ENCODE measurements around the gene DYNC2H1.
"Not testable (repeated sequence)": the region's sequence is repeated elsewhere in the genome, so short reads cannot be mapped to it uniquely, and the experiment has no call there.

The DYNC2H1 gene

DNA sequence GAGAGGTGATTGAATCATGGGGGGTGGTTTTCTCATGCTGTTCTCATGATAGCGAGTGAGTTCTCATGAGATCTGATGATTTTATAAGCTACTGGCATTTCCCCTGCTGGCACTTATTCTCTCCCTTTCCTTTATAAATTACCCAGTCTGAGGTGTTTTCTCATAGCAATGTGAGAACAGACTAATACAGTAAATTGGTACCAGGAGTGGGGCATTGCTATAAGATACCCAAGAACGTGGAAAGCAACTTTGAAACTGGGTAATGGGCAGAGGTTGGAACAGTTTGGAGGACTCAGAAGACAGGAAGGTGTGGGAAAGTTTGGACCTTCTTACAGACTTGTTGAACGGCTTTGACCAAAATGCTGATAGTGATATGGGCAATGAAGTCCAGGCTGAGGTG is 265.0 kb downstream of the DYNC2H1 start:
- not testable (repeated sequence) for DNase-seq

DNA sequence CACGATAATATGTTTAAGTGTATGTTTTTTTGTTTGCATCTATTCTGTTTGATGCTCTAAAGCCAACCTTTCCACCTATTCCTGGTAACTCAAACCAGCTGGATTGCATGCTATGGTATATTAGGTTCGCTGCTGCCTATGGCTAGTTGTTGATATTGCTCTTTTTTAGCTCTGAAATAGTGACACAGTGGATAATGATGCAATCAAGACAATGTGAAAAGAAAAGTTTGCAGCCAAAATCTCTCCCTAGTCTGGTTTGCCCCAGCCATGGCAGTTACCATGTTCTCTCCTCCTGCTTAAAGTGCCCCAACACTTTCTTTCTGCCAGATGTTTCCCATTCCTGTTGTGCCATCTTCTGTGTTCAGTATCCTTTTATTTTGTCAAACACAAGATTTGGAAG is 269.7 kb downstream of the DYNC2H1 start:
- DNase-seq, result no peak

DNA sequence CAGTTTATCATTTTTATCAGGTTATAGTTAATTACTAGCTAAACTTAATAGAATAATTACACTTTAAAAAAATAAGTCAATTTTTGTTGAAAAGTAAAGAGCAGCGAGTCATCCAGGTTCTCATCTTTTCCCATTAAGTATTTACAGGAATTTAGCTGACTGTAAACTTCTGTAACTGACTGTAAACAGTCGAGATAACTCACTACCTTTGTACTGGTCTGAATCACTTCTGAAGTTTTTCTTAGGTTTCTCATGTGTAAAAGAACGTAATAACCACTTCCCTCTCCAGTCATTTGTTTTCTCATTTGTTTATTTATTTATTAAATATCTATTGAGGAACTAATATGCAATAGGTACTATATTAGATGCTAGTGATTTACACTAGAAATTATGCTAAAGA is 270.8 kb downstream of the DYNC2H1 start:
- no peak for DNase-seq

DNA sequence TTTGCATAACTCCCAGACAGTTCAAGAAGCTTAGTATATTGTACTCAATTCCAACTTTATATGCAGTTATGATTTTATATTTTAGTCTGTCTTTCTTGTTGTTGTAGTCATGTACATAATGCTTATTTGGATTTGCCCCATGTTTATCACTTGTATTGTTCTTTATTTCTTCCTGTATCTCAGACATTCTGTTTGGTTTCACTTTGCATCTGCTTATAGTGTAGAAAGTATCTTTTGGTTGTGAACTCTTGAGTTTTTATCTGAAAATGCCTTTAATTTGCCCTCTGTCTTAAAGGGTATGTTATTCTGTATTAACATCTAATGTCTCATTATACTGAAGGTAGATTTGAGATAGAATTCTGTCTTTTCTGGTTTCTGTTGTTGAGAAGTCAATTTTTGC is 275.4 kb downstream of the DYNC2H1 start:
- DNase-seq, result no peak

DNA sequence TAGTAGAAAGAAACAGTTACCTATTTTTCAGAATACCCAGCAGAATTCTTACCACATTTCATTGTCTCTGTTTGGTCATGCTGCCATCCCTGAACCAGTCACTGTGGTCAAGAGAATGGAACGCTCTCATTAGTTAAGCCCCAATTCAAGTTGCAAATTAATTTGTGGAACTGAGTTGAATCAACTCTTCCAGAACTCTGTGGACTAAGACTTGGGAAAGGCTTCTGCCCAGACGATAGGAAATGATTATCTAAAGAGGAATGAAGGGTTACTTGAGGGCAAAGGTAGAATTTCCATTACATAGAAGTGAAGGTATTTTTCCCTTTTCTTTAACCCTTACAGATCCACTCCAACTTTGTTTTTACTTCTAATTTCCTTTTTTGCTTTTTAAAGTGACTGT is 286.4 kb downstream of the DYNC2H1 start:
- no peak for DNase-seq

DNA sequence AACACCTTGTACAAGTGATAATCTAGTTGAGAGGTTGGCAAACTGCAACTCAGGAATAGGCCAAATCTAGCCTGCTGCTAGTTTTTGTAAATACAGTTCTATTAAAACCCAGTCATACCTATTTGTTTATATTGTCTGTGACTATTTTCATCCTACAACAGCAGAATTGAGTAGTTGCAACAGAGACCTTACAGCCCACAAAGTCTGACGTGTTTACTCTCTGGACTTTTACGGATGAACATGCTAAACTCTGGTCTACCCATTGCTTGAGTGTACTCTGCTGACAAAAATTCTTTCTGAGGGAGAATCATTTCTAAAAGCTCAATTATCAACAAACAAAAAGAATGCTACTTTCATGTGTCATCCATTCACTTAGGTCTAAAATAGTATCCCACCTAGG is 287.0 kb downstream of the DYNC2H1 start:
- DNase-seq, result no peak

DNA sequence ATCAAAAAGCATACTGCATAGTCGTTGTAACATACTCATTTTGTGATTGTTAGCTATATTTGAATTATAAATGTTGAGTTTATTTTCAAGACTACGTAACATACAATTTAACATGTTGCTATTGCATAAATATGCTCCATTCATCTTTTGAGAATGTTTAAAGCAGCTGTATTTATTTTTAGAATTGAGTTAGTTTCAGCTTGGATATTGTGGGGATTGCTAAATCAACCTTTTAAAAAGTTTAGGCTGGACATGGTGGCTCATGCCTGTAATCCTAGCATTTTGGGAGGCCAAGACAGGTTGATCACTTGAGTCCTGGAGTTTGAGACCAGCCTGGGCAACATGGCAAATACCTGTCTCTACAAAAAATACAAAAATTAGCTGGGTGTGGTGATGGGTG is 288.1 kb downstream of the DYNC2H1 start:
- DNase-seq, result no peak

DNA sequence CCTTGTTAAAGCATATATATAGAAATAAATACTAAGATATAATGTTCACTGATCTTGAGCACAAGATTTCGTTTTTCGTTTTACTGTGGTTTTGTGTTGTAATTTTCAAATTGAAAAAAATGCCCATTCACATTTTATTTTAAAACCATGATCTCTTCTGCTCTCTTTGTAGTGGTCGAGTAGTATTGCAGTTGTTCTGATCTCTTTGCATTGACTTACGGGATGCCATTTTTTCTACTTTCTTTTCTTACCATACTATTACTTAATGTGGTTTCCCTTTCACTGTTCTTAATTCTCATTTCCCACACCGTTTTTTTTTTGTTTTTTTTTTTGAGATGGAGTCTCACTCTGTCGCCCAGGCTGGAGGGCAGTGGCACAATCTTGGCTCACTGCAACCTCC is 289.6 kb downstream of the DYNC2H1 start:
- DNase-seq, result no peak

DNA sequence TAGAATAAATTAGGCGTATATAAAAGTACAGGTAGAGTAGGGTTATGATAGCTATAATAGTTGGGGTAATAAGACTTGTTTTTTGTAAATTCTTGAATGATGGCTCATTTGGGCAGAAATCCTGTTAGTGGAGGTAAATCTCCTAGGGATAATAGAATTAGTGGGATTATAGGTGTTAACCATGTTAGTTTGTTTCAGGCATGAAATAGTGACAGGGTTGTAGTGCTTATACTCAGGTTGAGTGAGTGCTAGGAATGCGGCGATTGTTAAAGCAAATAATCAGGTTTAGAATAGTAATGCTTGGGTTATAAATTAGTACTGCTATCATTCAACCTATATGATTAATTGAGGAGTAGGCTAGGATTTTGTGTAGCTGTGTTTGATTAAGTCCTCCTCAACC is 297.1 kb downstream of the DYNC2H1 start:
- DNase-seq, result no peak

DNA sequence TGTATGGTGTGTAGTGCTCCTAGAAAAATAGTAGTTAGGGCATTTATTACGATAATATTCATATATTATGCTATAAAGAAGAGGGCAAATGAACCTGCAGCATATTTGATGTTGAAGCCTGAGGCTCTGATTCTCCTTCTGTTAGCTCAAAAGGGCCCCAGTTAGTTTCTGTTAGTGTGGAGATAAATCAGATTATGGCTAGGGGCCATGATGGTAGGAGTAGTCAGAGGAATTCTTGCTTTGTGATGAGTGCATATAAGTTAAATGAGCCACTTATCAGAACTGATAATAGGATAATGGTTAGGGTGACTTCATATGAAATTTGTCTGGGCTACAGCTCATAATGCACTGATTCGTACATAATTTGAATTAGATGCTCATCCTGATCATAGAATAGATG is 298.4 kb downstream of the DYNC2H1 start:
- DNase-seq, result no peak

DNA sequence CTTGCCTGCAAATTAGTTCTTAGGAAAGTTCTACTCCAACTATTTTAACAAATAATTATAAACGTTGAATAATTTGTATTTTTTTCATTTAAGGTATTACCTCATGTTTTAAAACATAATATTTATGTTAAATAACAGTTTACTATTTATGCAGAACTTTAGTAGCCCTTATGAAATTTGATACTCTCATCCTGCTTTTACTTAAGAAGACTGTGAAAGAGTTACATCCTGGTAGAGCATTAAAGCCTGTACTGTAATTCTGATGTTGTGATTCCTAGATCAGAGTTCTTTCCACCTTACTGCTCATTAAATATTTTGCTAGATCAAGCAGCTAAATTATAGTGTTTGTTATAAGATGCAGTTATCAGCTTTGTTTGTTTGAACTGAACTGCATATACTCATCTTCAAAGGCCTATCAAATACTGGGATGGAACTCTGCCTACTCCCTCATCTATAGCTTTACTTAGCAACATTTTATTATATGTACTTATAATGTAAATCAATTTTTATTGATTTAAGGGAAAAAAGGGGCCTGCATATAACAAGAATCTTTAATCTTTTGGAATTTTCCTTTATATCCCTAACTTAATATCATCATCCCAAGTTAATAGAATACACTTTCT is 304.2 kb downstream of the DYNC2H1 start:
- DNase-seq, result no peak

DNA sequence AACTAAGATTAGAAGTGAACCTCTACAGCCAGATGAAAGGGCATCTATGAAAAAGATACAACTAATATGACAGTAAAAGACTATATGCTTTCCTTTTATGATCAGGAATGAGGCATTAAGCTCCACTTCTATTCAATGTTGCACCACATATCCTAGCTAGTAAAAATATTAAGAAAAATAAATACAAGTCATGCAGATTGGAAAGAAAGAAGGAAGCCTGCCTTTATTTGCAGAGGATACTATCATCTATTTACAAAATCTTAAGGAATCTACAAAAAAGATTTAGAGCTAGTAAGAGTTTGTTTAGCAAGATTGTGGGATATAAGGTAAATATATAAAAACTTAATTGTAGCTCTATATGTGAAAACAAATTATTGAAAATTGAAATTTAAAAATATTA is 308.8 kb downstream of the DYNC2H1 start:
- DNase-seq, result no peak

DNA sequence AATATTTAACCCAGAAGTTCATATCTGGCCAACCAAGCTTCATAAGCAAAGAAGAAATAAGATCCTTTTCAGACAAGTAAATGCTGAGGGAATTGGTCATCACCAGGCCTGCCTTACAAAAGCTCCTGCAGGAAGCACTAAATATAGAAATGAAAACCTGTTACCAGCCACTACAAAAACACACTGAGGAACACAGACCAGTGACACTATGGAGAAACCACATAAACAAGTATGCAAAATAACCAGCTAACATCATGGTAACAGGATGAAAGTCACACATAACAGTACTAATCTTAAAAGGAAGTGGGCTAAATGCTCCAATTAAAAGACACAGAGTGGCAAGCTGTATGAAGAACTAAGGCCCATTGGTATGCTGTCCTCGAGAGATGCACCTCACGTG is 311.4 kb downstream of the DYNC2H1 start:
- DNase-seq, result no peak

DNA sequence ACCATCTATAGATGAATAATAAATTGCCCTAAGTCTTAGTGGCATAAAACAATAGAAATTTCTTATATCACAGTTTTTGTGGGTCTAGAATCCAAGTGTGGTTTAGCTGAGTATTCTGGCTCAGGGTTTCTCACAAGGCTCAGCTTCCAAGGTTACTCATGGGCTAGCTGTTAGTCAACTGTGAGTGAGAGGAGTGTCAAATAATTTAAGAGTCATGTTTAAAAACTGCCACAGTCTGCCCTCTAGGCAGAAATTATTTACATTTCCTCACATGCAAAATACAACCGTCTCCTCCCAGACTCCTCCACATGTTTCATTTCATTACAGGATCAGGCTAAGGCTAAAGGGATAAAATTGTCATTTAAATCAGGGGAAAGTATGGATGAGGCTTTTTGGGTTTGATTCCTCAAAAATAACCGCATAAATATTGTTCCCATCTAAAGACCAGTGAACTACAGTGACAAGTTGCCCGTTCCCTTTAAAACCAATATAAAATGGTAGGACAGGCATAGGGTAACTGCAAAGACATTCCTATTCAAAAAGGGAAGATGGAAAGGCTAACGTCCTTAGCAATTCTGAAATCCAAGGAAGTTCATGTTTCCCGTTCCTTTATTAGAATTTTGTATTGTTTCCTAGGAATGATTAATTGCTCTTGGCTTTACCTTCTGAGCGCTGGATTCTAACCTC is 324.3 kb downstream of the DYNC2H1 start:
- DNase-seq, result no peak

DNA sequence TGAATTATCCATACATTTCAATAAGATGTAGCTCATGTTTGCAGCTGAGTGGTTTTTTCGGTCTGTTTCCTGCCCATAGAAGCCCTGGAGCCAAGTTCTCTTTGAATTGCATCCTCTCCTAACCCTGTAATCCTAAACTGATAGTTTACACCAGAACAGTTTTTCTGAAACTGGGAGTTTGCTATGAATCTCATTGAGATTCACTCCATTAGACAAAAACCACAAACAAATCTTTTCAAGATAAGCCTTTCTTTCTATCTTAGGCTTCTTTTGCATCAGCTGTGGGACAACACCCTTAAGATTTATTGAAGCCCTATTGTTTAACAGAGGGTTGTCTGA is 324.8 kb downstream of the DYNC2H1 start:
- no peak for DNase-seq

DNA sequence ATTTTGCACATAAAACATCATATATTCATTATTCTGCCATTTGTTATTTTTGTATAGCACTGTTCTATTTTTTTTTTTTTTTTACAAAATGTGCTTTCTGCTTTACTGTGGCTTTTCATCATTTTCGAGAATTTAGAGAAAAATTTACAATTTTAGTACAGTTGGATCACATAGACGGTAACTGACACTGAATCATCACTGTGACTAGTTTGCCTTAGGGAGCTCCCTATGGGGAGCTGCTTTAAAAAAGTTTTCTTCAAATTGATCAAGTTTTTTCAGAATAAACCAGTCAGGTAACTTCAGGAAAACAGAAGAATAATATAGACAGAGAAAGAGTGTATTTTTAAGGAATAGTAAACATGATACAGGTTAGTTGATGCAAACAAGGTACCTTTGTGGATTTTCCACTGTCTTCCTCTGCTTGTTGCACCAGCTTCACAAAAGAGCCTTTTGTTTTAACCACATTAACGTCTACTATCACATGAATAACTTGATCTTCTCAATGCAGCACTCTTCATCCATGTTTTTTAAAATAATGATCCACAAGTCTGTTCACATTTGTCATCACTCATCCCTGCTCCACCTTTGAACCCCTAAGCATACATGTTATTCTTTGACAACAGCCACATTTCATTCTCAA is 327.0 kb downstream of the DYNC2H1 start:
- DNase-seq, result no peak

DNA sequence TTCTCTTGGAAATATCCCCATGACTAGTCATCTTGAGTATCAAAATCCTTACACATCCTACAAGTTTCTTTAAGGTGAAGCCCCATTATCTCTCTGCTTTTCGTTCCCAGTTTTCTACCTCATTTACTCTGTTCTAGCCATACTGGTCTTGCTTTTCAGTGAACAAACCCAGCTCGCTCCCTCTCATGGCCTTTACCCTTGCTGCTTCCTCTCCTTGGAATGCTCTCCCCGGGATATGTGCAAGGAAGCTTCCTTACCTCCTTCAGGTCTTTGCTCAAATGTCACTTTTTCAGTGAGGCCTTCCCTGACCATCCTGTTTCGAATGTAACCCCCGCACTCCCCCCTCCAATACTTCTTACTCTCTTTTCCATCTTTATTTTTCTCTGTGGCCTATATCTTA is 331.8 kb downstream of the DYNC2H1 start:
- no peak for DNase-seq

DNA sequence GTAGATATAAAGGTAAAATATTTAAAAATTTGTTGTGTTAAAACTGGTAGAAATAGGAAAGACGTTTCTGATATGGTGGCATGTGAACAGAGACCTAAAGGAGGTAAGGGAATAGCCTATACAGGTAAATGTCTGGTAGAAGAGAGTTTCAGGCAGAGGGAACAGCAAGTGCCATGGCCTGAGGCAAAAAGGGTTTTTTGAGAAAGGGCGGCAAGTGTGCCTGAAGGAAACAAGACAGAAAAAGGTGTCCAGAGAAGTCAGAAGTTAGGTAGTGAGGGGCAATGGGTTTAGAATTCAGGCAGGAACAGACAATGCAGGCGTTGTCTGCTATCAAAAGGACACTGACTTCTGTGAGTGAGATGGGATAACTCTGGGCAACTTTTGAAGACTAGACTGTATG is 339.7 kb downstream of the DYNC2H1 start:
- DNase-seq, result no peak

DNA sequence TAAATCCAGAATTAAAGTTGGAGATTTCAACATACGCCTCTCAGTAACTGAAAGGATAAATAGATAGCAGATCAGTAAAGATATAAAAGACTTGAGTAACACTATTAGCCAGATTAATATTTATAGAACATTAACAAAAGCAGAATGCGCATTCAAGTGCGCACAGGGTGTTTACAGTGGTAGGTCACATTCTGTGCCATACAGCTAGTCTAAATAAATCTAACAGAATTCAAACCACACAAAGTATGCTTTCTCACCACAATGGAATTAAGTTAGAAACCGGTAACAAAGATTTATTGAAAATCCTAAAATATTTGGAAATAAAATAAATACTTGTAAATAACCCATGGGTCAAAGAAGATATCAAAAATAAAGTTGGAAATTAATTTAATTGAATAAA is 341.0 kb downstream of the DYNC2H1 start:
- DNase-seq, result no peak

DNA sequence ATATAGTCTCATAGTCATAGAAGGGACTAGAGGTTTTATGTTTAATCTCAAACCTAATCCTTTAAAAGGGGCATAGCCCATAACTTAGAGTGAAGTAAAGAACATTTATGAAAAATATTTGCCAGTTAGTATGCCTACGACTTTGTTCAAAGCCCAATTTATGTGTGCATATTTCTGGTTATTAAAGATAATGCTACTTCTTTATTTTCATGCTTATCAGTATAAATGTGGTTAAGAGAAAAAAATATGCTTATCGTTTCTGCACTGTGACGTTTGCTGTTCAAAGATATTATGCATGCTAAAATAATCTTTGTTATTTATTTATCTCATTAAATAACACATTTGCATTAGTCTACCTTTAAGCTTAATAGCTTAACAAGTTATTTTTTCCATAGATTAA is 343.9 kb downstream of the DYNC2H1 start:
- no peak for DNase-seq

DNA sequence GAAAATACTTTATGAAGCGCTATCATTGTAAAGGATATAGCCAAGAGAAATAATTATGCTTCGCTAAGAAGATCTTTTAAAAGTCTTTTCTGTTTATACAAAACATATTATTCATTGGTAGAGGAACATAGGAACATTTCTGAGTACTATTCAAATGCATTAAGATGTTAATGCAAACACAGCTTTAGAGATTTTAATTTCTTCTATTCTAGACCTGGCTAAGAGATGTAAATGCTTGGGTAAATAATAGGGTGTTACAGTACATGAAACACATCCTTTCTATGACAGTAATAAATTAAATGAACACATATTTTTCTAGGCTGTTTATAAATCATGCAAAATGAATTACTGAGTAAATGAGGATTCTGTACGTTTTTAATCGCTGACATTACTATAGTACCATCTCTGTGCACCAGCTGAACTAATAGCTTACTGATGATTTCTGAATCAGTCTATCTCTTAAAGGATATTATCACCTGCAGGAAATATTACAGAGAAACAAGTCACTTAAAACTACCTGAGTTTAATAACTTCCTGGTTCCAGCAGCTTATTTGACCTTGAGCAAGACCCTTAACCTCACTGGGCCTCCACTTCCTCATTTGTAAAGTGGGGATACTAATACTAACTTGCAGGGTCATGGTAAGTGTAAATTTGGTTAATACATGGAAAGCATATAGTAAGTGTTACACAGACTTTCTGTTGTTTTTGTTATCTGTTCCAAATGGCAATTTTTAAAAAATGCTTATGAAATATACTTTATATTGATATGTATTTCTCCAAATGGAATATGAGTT is 344.9 kb downstream of the DYNC2H1 start:
- DNase-seq, result no peak

DNA sequence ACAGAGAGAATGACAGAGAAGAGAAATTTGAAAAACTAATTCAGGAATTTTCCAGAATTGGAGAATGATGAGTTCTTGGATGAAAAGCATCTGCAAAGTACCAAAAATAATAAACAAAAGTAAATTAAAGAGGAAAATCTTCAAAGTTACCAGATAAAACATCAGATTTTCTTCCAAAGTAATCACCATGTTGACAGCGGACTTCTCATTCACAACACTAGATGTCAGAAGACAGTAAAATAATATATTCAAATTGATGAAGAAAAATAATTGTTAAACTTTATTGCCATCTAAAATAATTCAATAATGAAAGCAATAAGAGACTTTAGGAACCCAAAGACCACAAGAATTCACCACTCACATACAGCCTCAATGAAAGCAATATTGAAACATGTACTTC is 355.2 kb downstream of the DYNC2H1 start:
- DNase-seq, result no peak

DNA sequence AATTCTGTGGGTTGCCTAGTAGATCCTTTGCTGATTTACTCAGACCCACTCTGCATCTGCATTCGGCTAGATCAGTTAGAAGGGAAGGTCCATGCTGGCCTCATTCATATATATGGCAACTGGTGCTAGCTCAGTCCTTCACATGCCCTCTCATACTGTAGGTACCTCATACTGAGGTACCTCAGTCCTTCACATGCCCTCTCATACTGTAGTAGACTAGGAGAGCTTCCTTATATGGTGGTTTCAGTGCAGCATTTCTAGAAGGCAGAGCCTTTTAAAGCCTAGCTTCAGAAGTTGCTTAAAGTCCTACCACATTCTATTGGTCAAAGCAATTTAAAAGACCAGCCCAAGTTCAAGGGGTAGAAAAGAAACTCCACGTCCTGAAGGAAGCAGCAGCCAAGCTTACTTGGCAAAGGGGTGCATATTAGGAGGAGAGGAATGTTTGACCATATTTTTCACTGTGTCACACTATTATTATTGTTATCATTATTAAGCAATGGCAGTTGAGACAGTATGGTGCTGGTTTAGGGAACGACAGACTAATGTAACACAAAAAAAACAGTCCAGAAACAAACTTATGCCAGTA is 356.4 kb downstream of the DYNC2H1 start:
- no peak for DNase-seq

DNA sequence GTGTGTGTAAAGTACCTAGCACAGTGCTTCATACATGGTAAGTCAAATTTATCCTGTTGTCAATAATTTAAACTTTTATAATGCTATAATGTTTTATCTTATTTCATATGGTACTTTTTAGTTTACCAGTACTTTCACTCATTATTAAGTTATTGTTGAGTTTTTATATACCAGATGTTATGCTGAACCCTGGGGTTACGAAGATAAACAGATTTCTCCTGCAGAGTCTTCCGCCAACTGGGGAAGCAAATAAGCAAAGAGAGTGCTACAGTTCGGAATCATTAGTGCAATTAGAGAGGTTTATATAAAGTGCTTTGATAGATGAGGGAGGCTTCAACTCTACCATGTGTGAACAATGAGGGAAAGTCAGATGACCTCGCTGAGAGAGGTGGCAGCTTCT is 362.3 kb downstream of the DYNC2H1 start:
- DNase-seq, result no peak
